Gastrocnemius medialis (tissue), 4 donors: ENCODE measurements around the gene NUDT6.

Experiments used
- CTCF ChIP-seq, 5 experiments: fragments of 450-650 bp in 3 of 5; fragments of 200-600 bp in 2 of 5; sonication (generic) in 2 of 5; IDR thresholded peaks in 4 of 5; conservative IDR thresholded peaks in 1 of 5; 1 replicate in 4 of 5; 2 replicates in 1 of 5; pipeline ENCODE4 v1.5.1; 2016 to 2019; ENCODE audit warnings: antibody characterized with exemption in 5 of 5, mild to moderate bottlenecking in 3 of 5, moderate library complexity in 3 of 5
- POLR2A ChIP-seq, 2 donors: fragments of 450-650 bp; IDR thresholded peaks; one replicate each; pipeline ENCODE4 v1.6.1; 2017; ENCODE audit warnings: antibody characterized with exemption in 2 of 2, mild to moderate bottlenecking in 2 of 2, moderate library complexity in 2 of 2

GRCh38 chr4:122882857-122883735 lies 39.3 kb downstream of the NUDT6 start:
- no peak for TF ChIP-seq CTCF (IDR thresholded peaks at IDR 0.05 in 4 of 5, conservative IDR thresholded peaks at IDR 0.05 in 1 of 5)
- TF ChIP-seq POLR2A (IDR thresholded peaks at IDR 0.05): no peak
